GM19324 (cell line): ENCODE data around the gene DIS3.
A peak's percentile ranks its signal among the peaks of the same experiment; 100 is the strongest.
"Not testable (repeated sequence)": the region's sequence is repeated elsewhere in the genome, so short reads cannot be mapped to it uniquely, and the experiment has no call there.

Source experiments
- ATAC-seq: cut with Tn5 transposase; IDR thresholded peaks from one replicate; pipeline ENCODE4 v1.9.1; 2021; ENCODE audit warnings: mild to moderate bottlenecking, moderate library complexity; ENCODE audit not compliant: unreplicated experiment, low FRiP score

The DIS3 gene

GRCh38 chr13:72781451-72782439, at the start of gene DIS3, which contains the start of gene PIBF1:
DIS3 (minus strand) TSS chr13:72781900; CDS start chr13:72781832, 68 bp downstream.
PIBF1 (plus strand) TSS chr13:72782133; CDS start chr13:72783470, 1,337 bp downstream.
- ATAC-seq: peak; percentile 99

- ATAC-seq: no peak
These were observed 42.0 kb upstream of the DIS3 start for GRCh38 chr13:72823724-72824123.

- no peak for ATAC-seq
These were observed 41.4 kb upstream of the DIS3 start for GRCh38 chr13:72823081-72823480.

GRCh38 chr13:72820898-72821279, 39.2 kb upstream of the DIS3 start:
- ATAC-seq: no peak

- ATAC-seq: no peak
These were observed 38.6 kb upstream of the DIS3 start for GRCh38 chr13:72820156-72820897.

GRCh38 chr13:72808917-72809500, 27.3 kb upstream of the DIS3 start:
- ATAC-seq: no peak

- ATAC-seq: not testable (repeated sequence)
These were observed 24.8 kb upstream of the DIS3 start for GRCh38 chr13:72806514-72806913.

GRCh38 chr13:72805676-72806346, 24.1 kb upstream of the DIS3 start:
- ATAC-seq: no peak

GRCh38 chr13:72804301-72804700, 22.6 kb upstream of the DIS3 start:
- ATAC-seq: no peak

- ATAC-seq: no peak
These were observed 17.1 kb upstream of the DIS3 start for GRCh38 chr13:72798817-72799216.

GRCh38 chr13:72792640-72793039, 10.9 kb upstream of the DIS3 start:
- no peak for ATAC-seq

GRCh38 chr13:72788831-72789230, 7.1 kb upstream of the DIS3 start:
- no peak for ATAC-seq

GRCh38 chr13:72784679-72785078, 3.0 kb upstream of the DIS3 start:
- ATAC-seq: not testable (repeated sequence)

- ATAC-seq: no peak
These were observed 1.0 kb upstream of the DIS3 start for GRCh38 chr13:72782717-72783116.

- no peak for ATAC-seq
These were observed 7.7 kb downstream of the DIS3 start for GRCh38 chr13:72774019-72774418.

GRCh38 chr13:72763411-72763810, 18.3 kb downstream of the DIS3 start:
- no peak for ATAC-seq

GRCh38 chr13:72760189-72760588, 21.5 kb downstream of the DIS3 start:
- no peak for ATAC-seq

GRCh38 chr13:72757792-72758535, 23.7 kb downstream of the DIS3 start:
- ATAC-seq: no peak

- no peak for ATAC-seq
These were observed 27.6 kb downstream of the DIS3 start for GRCh38 chr13:72754111-72754510.

GRCh38 chr13:72751220-72751619, 30.5 kb downstream of the DIS3 start:
- no peak for ATAC-seq
